ENCODE data around the gene TMEM179.
"Not testable (repeated sequence)": the region's sequence is repeated elsewhere in the genome, so short reads cannot be mapped to it uniquely, and the experiment has no call there.

The TMEM179 gene

DNA sequence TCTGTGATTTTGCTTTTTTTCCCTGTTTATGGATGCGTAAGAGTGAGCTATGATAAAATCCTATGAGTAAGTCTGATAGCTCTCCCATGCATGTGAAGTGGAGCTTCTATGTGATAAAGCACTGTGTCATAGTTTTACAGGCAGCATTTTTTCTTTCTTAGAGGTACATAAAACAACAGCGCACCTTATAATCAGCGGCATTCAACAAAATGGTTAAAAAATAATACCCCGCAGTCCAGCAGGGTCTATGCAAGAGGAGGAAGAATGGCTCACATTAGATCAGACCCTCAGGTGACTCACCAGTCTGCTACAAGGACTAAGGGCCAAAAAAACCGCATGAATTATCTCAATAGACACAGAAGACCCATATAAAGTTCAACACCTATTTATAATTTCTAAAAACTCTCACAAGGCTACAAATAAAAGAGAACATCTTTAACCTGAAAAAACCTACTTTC lies 33.0 kb upstream of the TMEM179 start:
- no peak for DNase-seq (ENCODE audit: low spot score)

DNA sequence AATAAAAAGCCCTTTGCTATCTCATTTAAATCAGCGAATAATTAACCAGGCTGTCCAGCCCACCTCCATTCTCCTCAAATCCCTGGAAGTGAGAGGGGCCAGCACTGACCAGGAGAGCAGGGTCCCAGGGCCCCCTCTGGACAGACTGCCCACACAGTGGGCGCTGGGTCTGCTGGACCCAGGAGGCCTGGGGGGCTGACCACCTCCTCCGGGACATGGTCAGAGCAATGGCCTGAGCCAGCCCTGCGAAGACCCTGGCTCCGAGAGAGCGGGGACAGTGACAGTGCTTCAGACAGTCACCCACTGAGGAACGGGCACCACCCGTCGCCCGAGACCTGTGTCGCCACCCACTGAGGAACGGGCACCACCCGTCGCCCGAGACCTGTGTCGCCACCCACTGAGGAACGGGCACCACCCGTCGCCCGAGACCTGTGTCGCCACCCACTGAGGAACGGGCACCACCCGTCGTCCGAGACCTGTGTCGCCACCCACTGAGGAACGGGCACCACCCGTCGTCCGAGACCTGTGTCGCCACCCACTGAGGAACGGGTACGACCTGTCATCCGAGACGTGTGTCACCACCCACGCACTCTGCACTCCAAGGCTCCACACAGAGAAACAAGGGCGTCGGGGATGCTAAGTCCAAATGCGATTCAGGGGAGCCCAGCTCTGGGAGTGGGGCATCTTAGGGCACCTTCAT lies 32.4 kb upstream of the TMEM179 start:
- DNase-seq (ENCODE audit: low spot score): not testable (repeated sequence)

DNA sequence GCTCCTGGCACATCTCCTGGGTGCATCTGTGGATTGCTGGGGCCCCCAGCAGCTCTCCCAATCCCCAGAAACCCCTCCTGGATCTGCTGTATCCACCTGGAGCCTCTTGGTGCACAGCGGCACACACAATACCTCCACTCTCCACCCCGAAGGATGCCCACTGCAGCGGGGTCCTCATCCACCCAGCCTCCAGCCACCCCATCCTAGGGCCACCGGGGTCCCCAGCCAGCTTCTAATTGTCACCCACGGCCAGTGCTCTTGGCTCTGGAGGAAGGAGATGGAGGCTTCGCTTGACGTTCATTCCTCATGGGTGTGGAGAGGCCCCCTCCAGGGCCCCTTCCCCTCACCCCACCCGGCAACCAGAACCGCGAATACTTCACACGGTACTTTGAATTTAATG lies 31.6 kb upstream of the TMEM179 start:
- no peak for DNase-seq (ENCODE audit: low spot score)

DNA sequence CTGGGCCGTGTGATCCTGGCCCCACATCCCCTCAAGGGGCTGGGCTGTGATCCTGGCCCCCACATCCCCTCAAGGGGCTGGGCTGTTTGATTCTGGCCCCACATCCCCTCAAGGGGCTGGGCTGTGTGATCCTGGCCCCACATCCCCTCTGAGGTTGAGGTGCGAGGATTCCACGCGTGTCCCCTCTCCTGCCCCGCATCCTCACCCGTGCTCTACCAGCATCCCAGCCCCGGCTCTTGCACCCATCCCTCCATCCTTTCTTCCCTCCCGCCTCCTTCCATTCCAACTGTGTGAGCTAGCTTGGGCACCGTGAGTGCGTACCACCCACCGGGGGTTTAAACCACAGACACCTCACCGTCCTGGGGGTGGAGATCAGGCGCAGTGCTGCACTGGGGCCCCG lies 31.1 kb upstream of the TMEM179 start:
- no peak for DNase-seq (ENCODE audit: low spot score)

DNA sequence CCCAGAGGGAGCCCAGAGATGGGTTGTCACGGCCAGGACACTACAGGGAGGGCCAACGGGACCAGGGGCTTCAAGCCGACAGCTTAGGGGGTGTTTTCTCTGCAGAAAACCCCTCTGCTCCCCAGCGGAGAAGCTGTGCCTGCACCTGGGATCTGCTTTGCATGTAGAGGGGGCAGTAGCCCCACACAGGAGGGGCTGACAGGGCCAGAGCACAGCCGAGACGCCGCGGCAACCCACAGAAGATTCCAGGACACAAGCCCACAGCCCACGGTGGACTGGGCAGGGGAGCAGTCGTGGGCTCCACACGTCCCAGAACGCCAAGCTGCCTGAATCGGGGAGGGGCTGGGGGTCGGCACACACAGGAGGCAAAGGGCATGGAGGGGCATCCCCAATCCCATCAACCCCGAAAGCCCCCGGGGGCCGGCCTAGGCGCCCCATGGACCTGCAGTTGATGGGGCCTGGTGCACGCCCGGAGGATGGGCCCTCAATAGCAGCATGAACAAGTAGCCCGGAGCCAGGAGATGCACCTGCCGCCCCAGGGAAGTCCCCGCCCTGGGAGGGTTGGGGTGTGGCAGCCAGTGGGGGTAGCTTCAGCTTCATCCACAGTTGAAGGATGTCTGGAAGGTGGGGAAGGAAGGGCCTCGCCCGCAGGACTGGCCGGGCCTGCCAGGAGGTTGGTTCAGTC lies 30.5 kb upstream of the TMEM179 start:
- DNase-seq (ENCODE audit: low spot score): no peak

DNA sequence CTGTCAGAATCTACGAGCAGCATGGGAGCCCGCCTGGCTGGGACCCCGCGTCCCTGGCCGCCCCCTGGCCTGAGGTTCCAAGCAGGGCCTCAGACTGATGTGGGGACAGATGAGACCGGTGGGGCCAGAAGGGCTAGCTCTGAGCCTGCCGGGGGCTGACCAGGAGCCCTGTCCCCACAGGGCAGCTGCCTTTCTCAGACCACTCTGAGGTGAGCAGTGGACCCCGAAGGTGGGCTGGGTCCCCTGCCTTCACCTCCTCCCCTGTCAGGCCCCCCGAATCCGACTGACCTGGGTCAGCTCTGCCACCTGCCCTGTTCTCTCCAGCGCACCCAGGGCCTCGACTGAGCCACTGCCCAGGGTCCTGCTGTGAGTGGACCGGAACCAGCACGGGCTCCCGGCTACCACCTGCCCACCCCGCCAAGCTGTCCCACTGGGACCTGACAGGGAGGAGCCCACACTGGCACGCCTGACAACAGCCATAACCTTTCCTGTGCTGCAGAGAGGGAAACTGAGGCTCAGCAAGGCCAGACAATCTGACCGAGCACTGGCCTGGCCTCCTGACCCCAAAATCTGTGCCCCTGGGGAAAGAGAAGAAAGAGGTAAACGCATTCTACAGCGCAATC lies 29.7 kb upstream of the TMEM179 start:
- no peak for DNase-seq (ENCODE audit: low spot score)

DNA sequence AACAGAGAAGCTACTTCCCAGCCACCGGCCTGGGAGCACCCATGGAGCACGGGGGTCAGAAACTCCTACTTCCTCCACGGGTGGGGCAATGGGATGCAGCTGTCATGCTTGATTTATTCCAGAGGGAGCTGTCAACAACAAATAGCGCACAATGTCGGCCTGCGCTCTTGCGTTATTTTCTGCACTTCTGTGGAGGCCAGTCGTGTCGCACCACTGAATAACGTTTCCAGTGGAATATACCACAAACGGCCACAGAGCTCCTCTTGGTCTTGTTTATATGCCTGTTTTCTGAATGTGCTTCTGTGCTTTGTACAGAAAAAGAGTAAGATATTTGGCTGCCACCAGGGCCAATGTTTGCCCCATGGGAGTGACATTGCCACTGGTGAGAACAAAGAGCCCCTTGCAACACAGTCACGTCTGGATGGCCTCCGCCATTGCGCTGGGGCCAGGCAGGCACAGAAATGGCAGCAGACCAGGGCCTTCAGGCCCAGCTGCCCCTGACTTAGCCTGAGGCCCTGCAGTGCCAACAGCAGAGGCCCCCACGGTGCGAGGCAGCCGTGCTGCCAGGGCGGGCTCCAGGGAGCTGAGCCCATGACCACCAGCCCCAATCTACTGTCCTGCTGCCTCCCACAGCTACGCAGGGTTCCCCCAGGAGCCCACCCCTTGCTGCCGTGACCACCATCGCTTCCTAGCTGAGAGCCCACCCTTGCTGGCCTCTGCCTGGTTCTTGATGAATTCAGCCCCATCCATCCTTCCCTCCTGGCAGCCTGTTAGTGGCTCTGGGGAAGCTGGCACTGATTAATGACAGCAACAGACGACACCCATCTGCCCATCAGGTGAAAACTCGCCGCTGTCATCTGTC lies 28.9 kb upstream of the TMEM179 start:
- DNase-seq (ENCODE audit: low spot score): no peak

DNA sequence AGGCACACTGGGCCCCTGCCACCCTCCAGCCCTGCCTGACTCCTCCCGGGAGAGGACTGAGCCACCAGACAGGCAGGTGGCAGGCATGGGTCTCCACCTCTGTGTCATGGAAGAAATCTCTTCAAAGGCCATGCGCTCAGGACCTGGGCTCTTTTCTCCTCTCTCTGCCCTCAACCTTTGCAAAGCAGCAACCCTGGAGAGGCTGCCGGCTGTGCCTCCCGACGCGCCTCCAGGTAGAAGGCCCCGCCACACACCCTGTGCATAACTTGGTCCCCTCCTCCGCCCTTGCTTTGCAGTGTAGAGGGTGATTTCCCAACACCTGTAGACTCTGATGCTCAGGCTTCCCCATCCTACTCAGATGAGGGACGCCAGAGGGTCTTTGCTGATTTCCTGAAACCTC lies 28.2 kb upstream of the TMEM179 start:
- DNase-seq (ENCODE audit: low spot score): no peak

DNA sequence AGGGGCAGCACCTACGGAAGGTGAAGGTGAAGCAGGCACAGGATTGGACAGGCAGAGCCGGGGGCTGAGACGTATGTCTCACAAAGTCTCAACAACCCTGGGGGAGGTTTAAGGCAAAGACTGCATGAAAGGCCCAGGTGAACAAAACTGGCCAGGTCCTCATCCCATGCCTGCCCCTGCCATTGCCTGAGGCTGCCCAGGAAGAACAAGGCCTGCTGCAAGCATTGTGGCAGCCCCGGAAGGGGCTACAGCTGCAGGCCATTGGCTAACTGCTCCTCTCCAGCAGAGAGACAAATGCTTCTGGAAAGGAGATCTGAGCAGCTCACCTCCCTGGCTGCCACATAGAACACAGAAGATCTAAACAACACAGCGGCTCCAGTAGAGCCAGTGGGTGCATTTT lies 20.4 kb upstream of the TMEM179 start:
- DNase-seq (ENCODE audit: low spot score): no peak

DNA sequence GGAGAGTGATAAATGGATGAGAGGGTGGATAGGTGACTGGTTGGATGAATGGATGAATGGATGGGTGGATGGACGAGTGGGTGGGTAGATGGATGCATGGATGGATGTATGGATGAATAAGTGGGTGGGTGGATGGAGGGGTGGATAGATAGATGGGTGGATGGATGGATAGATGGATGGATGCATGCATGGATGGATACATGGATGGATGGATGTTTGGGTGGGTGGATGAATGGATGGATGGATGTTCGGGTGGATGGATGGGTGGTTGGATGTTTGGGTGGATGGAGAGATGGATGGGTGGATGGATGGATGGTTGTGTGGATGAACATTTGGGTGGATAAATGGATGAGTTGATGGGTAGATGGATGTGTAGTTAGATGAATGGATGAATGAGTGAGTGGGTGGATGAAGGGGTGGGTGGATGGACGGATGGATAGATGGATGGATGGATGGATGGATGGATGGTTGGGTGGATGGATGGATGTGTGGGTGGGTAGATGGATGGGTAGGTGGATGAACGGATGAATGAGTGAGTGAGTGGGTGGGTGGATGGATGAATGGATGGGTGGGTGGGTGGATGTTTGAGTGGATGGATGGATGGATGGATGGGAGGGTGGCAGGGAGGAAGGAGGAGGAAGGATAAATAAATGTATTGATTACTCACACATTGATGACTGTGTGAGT lies 9.7 kb upstream of the TMEM179 start:
- no peak for DNase-seq (ENCODE audit: low spot score)

DNA sequence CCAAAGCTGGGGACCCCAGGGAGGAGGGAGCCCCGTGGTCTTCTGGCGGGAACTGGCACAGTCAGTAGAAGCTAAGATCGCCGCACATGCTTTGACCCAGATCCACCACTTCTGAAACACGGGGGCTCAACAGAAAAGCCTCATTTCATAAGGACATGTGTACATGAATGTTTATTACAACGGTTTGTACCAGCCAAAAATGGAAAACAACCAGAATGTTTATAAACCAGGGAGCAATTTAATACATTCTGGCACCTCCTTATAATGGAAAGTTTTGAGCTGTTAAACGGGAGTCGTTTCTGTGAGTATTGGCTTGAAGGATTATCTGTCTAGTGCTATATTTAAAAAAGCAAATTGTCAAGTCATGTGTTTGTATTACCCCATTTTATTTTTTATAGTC lies 7.3 kb upstream of the TMEM179 start:
- DNase-seq (ENCODE audit: low spot score): no peak

DNA sequence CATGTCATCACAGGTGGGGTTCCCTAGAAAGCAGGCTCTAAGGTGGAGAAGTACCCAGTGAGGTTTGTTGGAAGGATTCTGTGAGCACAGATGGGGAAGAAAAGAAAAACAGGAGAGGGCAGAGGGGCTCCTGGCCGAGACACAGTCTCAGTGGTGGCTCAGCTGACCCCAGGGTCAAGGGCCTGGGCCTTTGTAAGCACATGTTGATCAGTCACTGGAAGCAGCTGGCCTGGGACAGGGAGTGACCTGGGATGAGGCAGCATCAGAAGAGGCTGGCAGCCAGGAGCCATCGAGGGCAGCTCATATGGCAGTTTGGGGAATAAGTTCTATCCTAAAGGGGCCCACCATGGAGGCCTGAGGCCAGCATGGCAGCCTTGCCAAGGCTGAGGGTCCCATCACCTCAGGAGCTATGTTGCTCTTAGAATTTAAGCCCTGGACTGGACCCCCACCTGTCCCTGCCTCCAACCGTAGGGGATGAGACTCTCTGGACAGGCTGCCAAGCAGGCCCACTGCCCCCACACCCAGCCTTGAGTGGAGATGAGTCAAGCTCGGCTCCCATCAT lies 6.3 kb upstream of the TMEM179 start:
- no peak for DNase-seq (ENCODE audit: low spot score)

DNA sequence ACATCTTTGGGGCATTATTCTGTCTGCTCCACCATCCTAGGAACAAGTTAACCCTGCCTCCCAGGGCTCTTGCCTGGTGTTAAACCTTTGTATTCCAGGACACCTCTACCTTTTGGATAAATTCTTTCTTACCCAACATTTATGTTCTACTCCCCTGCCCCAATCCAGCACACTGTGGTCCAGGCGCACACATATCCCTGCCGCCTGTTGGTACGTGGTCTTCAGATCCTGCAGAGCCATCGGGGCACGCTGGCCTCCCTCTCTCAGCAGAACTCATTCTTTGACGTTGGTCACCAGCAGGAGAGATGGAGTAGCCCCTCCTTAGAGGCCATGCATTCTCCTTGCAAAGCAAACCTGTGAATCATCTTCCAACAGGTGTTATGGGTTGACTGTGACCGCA lies 5.1 kb upstream of the TMEM179 start:
- DNase-seq (ENCODE audit: low spot score): no peak

DNA sequence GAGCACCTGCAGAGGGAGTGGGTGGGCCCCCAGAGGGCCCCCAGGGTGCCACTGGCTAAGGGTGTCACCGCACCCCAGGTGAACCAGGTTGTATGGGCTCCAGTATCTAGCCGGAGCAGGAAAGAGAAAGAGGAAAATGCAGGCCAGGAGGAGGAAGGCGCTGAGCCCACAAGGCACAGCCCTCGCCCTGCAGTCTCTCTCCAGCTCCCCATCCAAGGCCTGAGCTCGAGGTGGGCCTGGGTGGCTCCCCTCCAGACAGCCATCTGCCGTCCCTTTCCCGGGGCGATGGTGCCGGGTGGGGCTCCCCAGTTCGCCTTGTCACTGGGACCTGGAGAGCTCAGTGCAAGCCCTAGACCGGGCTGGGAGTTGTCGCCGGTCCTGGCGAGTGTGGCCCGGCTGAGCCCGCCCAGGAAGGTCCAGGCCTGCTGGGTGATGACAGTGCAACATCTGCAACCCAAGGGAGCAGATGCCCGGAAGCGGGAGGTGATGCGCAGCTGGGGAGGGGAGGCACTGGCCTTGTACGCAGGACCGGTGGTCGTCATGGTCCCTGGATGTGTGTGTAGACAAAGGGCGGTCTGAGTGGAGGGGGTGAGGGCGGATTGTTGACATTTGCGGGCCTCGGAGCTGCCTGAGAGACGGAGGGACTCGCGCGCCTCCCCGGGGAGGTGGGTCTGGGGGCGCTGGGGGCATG lies 716 bp downstream of the TMEM179 start:
- DNase-seq (ENCODE audit: low spot score): no peak

DNA sequence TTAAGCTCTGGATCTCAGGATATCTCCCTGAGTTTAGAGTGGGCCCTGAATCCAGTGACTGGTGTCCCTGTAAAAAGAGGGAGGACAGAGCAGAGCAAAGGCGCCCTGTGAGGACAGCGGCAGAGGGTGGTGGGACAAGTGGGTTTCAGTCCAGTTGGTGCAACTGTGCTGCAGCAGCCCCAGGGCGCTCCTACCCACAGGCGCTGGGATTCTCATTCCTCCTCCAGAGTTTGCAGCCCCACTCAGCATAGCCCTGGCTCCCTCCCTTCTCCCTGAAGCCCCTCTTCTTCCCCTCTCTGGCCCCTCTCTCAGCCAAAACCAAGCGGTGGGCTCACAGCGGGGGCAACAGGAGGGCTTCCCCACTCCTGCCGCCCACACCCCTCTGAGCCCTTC lies 1.6 kb downstream of the TMEM179 start:
- no peak for DNase-seq (ENCODE audit: low spot score)

DNA sequence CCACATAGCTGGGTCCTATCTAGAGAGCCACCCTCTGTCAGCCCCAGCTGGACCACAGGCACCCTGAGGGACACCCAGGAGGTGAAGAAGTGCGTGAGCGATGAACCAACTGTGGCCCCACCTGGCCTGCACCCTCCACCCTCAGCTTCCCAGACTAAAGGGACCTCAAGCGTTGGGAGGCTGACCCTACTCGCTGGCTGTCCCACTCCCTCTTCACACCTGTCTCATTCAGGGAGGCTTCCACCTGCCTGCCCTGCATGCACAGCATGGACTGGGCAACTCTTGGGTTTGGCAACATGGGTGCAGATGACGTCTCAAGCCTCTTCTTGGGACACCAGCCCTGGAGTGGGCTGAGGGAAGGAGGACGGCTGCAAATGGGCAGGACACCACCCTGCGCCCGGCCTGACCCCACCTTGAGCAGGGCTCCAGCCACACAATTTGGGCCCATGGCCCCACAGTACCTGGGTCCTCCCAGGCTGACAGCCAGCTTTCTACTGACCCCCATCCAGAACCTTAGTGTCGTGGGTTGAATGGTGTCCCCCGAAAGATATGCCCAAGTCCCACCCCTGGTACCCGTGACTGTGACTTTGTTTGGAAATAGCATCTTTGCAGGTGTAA lies 2.1 kb downstream of the TMEM179 start:
- no peak for DNase-seq (ENCODE audit: low spot score)

DNA sequence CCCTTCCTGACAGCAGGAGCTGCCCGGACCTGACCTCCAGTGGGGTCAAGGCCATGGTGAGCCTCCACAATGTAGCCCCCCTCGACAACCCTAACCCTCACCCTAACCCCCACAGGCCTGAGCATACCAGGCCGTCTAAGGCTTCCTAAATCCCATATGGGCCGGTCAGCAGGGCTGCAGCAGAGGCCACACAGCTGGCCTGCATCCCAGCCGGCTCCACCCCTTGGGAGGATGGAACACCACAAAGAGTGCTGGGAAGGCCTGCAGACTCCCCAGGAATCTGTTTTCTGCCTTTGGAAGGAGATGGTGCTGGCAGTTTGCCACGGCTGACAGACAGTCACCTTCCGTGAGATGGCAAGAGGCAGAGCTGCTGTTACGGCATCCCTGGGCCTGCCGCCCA lies 2.8 kb downstream of the TMEM179 start:
- DNase-seq (ENCODE audit: low spot score): no peak

DNA sequence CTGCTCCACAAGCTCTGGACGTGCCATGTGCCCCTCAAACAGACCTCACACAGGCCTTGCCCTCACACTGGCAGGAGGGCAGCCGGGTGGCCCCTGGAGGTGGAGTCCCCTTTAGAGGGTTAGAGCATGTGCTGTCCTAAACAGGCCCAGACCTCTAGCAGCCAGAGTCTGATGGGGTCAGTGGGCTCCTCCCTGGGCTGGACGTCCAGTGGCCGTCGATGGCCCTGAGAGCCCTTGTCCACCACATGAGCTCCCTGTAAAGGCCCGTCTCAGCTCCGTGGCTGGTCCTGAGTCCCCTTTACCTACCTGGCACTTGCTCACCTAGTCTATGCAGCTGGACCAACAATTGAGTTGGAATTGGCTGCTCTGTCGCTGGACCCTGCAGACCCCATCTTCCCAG lies 3.8 kb downstream of the TMEM179 start:
- DNase-seq (ENCODE audit: low spot score): no peak

DNA sequence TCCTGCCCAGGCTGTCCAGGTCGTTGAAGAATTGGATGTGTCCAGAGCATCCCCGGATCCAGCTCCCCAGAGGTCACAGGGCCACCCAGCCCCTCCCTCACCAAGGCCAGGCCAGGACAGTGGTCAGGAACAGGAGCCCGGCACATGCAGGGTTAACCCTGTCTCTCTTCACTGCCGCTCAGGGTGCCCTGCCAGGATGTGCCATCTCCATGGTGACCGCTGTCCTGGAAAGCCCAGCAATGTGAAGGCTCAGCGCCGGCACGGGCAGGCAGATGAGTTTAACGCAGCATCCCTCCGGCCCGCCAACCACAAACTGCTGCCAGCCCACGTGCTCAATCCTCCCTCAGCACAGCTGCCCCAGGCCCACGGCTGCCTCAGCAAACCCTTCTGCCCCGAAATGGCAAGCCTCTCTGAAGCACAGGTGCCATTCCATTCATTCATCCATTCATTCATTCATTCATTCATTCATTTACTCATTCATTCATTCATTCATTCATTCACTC lies 4.4 kb downstream of the TMEM179 start:
- DNase-seq (ENCODE audit: low spot score): no peak

DNA sequence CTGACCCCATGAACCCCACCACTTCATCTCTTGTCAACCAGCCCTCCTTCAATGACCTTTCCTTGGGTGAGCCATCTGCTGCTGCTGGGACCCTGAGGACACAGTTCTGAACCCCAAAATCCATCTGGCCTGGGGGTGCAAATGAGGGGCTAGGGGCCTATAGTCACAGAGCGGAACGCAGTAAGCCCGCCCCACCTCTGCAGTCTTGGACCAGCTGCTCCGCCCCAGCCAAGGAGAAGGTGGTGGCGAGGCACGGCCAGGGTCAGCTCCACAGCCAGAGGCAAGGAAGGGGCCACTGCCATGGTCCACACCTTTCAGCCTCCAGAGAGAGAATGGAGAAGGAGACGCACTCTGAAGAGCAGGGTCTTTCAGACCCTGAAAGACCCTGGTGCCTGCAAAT lies 5.1 kb downstream of the TMEM179 start:
- no peak for DNase-seq (ENCODE audit: low spot score)
